ENCODE measurements around the gene SLC4A7. TPM values are rescaled to one million over a fixed set of nuclear protein-coding genes. Genes with fewer than 3 reads are reported as not detected.

The SLC4A7 gene
- total and polyA plus RNA-seq, 10 of the 15 experiments (the other 5 are each of a cell fraction or from before 2014, with no cell fraction given): 4.4 to 41.4 (median 18.3) TPM

DNA sequence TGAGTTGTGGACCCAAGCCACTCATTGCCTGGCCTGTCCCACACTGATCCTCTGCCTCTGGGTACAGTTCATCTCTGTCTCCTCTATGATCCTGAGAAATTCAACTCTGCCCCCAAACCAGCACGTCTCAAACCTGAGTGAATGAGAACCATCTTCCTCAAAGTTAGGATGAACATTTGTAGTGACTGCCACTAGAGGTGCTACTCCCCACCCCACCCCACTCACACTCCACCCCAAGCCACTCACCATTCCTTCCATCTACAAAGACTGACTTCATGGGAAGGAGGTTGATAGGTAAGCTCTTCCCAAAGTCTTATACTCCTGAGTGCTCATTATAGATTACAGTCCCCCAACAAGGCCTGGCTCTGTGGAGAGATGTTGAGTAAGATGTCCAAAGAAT, 158.8 kb downstream of the SLC4A7 start (continued):
- TF ChIP-seq ETV6 (conservative IDR thresholded peaks at IDR 0.05 in 1 of 2, IDR thresholded peaks at IDR 0.05 in 1 of 2; ENCODE audit: borderline replicate concordance in 1 of 2, low read depth in 1 of 2) (no peak), EED (IDR thresholded peaks at IDR 0.05; ENCODE audit: low read depth) (no peak), ZNF274 (IDR thresholded peaks at IDR 0.05; ENCODE audit: insufficient read depth, insufficient read length) (no peak)

DNA sequence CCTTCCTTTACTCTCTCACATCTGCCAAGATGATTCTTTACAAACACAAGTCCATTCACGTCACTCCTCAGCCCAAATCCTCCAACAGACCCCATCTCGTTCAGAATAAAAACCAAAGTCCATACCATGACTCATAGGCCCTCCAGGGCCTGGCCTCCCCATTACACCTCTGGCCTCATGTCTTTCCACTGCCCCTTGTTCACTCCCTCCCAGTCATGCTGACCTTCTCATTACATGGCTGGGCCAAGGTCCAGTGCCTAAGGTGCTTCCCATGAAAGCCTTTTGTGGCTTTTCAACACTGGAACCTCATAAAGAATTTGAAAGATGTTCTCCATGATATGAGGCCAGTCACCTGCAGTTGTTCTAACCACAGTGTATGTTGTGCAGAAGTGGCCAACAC, 159.5 kb downstream of the SLC4A7 start:
- Histone ChIP-seq H3K27ac (ENCODE audit: control insufficient read depth, insufficient read depth) (no peak overlapping the region), H3K4me3 (no peak overlapping the region), H2AFZ (ENCODE audit: control insufficient read depth, low read depth, low read length) (no peak overlapping the region), H3K4me1 (ENCODE audit: control insufficient read depth, insufficient read depth, low read length) (no peaks in the 10 kb centered on the region), H3K4me2 (ENCODE audit: control insufficient read depth, insufficient read depth) (no peak overlapping the region), H4K20me1 (ENCODE audit: control insufficient read depth, insufficient read depth) (no peaks in the 10 kb centered on the region), H3K79me2 (ENCODE audit: control insufficient read depth, insufficient read depth, low read length) (no peaks in the 10 kb centered on the region), H3K36me3 (ENCODE audit: control insufficient read depth in 2 of 2, insufficient read depth in 2 of 2, low read length in 1 of 2) (no peaks in the 10 kb centered on the region), H3K9ac (ENCODE audit: control insufficient read depth, insufficient read depth, low read length) (no peak overlapping the region), H3K9me3 (replicated peaks; ENCODE audit: control insufficient read depth, insufficient read depth, low read length) (no peaks in the 10 kb centered on the region; the same call in 2 of the 3 replicates), H3K27me3 (replicated peaks in 1 of 2; ENCODE audit: control insufficient read depth in 2 of 2, insufficient read depth in 2 of 2, low read length in 1 of 2) (no peaks in the 10 kb centered on the region)
- BruUV-seq (replicated peaks): no TSS peak
- ATAC-seq: no peak
- ChIA-PET SMC1A (ENCODE audit: uncharacterized antibody, unreplicated experiment) (interaction anchor here (1.2 to 1.7 kb wide), 3 partner anchors 12 to 145 kb away, joined by 3 to 4 read pairs (median 3); no protein-coding TSS in a partner anchor), RAD21 (ENCODE audit: unreplicated experiment) (interaction anchor here (0.6 kb wide), 1 partner anchor 356 kb away, joined by 3 read pairs; no protein-coding TSS in a partner anchor), CTCF (interaction anchor here (0.6 to 1.2 kb wide), 4 partner anchors 9 to 100 kb away, joined by 3 to 6 read pairs (median 3); no protein-coding TSS in a partner anchor), POLR2A (no interaction called here)
- TF ChIP-seq STAT1 (conservative IDR thresholded peaks at IDR 0.05): no peak
- TF ChIP-seq NR2C2 (IDR thresholded peaks at IDR 0.05; ENCODE audit: borderline replicate concordance, control insufficient read depth, insufficient read length, low read depth): no peak
- TF ChIP-seq, protein P1, sequence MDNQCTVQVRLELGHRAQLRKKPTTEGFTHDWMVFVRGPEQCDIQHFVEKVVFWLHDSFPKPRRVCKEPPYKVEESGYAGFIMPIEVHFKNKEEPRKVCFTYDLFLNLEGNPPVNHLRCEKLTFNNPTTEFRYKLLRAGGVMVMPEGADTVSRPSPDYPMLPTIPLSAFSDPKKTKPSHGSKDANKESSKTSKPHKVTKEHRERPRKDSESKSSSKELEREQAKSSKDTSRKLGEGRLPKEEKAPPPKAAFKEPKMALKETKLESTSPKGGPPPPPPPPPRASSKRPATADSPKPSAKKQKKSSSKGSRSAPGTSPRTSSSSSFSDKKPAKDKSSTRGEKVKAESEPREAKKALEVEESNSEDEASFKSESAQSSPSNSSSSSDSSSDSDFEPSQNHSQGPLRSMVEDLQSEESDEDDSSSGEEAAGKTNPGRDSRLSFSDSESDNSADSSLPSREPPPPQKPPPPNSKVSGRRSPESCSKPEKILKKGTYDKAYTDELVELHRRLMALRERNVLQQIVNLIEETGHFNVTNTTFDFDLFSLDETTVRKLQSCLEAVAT (IDR thresholded peaks at IDR 0.05): no peak
- TF ChIP-seq CHD2 (IDR thresholded peaks at IDR 0.05; ENCODE audit: borderline replicate concordance, low read depth, low read length): no peak
- TF ChIP-seq ETV6 (conservative IDR thresholded peaks at IDR 0.05 in 1 of 2, IDR thresholded peaks at IDR 0.05 in 1 of 2; ENCODE audit: borderline replicate concordance in 1 of 2, low read depth in 1 of 2): no peak
- TF ChIP-seq PAX8 (IDR thresholded peaks at IDR 0.05): no peak
- TF ChIP-seq BACH1 (IDR thresholded peaks at IDR 0.05; ENCODE audit: borderline replicate concordance): no peak
- intact Hi-C loops (cut with micrococcal nuclease; ENCODE audit: unreplicated experiment): no loop called here
- in situ Hi-C loops (cut with MboI): no loop called here
- WGBS (ENCODE audit: insufficient coverage, insufficient replicate concordance, low lambda C conversion rate, missing lambda C conversion rate): 0% methylated on average over 2 of the region's 2 CpGs
- no peak for DNase-seq (ENCODE audit: low read depth, low spot score)
- FAIRE-seq: no peak

Data from GM12878 (cell line).